ENCODE results near the gene CCR6. TPM values are rescaled to one million over a fixed set of nuclear protein-coding genes. Genes with fewer than 3 reads are reported as not detected.

CCR6 gene
- total RNA-seq, 4 donors from 2014 or later, result 0.98 to 2.4 (median 1.2) TPM

DNA sequence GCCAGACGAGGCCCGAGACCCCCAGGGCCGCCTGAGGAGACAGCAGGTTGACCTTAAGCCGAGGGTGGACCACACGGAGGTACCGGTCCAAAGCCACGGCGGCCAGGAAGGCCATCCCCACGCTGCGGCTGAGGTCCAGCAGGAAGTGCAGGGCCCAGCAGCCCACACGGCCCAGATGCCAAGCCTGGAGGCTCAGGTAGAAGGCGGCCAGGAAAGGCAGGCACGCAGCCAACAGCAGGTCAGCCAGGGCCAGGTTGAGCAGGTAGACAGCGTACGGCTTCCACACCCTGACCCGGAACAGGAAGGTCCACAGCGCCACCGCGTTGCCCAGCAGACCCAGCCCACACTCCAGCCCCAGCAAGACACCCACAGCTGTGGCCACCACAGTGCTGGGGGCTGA is 34.5 kb downstream of the CCR6 start:
- H3K9me3 ChIP-seq, result no peaks in the 10 kb centered on the region
- no peaks in the 10 kb centered on the region for H3K4me1 ChIP-seq
- TF ChIP-seq, protein P1, sequence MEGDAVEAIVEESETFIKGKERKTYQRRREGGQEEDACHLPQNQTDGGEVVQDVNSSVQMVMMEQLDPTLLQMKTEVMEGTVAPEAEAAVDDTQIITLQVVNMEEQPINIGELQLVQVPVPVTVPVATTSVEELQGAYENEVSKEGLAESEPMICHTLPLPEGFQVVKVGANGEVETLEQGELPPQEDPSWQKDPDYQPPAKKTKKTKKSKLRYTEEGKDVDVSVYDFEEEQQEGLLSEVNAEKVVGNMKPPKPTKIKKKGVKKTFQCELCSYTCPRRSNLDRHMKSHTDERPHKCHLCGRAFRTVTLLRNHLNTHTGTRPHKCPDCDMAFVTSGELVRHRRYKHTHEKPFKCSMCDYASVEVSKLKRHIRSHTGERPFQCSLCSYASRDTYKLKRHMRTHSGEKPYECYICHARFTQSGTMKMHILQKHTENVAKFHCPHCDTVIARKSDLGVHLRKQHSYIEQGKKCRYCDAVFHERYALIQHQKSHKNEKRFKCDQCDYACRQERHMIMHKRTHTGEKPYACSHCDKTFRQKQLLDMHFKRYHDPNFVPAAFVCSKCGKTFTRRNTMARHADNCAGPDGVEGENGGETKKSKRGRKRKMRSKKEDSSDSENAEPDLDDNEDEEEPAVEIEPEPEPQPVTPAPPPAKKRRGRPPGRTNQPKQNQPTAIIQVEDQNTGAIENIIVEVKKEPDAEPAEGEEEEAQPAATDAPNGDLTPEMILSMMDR (IDR thresholded peaks at IDR 0.05), result no peak
- TF ChIP-seq EP300 (IDR thresholded peaks at IDR 0.05), result no peak
- no peak for TF ChIP-seq POLR2AphosphoS5 (IDR thresholded peaks at IDR 0.05)
- TF ChIP-seq POLR2A (IDR thresholded peaks at IDR 0.05), result no peak
- no peak overlapping the region for H3K27ac ChIP-seq
- peaks cover 10% of the 10 kb centered on the region for H3K27me3 ChIP-seq
- H3K4me3 ChIP-seq, result no peak overlapping the region
- DNase-seq (ENCODE audit: low spot score in 2 of 2), result no peak
- no peaks in the 10 kb centered on the region for H3K36me3 ChIP-seq
- 90% methylated on average over 4 of the region's 19 CpGs for WGBS

DNA sequence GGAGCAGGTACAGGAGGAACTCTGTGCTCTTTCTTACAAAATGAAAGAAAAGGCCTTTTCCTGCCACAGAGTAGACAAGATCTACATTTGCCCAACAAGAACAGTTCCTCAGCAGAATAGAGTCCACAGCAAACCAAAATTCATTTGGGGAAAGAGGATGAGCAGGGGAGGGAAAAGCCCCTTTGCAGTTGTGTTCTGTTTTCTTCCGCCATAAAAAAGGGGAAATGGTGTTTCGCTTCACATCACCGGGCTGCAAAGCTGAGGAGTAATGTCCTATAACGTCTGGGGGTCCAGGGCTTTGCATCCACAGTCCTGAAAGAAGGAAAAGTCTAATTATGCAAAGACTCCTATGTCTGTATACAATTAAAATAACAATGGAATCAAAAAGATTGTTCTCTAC is 35.0 kb downstream of the CCR6 start, which contains the start of gene GPR31:
GPR31 (minus strand) TSS at position 118 of the 400 bp plus-strand sequence. CDS start 149 bp downstream, outside the sequence.
- no peak for TF ChIP-seq EP300 (IDR thresholded peaks at IDR 0.05)
- TF ChIP-seq POLR2AphosphoS5 (IDR thresholded peaks at IDR 0.05), result no peak
- TF ChIP-seq, protein P1 (IDR thresholded peaks at IDR 0.05), result no peak
- no peak within 1 kb of the TSS for H3K27ac ChIP-seq
- DNase-seq (ENCODE audit: low spot score in 2 of 2), result no peak
- no peaks in the 10 kb centered on the region for H3K9me3 ChIP-seq
- no peaks in the 10 kb centered on the region for H3K4me1 ChIP-seq
- peaks cover 10% of the 10 kb centered on the region for H3K27me3 ChIP-seq
- no peaks in the 10 kb centered on the region for H3K36me3 ChIP-seq
- WGBS, result 73% methylated on average over 4 of the region's 4 CpGs
- no peak within 1 kb of the TSS for H3K4me3 ChIP-seq

DNA sequence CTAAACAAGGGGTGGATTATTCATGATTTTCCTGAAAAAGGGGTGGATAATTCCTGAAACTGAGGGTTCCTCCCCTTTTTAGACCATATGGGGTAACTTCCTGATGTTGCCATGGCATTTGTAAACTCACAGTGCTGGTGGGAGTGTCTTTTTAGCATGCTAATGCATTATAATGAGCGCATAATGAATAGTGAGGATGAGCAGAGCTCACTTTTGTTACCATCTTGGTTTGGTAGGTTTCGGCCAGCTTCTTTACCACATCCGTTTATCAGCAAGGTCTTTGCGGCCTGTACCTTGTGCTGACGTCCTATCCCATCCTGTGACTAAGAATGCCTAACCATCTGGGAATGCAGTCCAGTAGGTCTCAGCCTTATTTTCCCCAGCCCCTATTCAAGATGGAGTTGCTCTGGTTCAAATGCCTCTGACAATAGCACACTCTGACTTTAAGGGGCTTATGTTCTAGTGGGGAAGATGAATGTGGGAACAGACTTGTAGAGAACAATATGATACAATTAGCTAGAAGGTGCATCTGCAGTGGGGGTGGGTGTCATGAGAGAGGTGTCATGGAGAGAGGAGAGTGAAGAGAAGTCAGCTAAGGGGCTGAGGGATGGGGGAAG is 39.1 kb downstream of the CCR6 start:
- WGBS, result 94% methylated on average over 5 of the region's 5 CpGs
- Histone ChIP-seq H3K27me3 (no peaks in the 10 kb centered on the region), H3K4me3 (no peak overlapping the region), H3K4me1 (no peaks in the 10 kb centered on the region), H3K36me3 (no peaks in the 10 kb centered on the region), H3K9me3 (no peaks in the 10 kb centered on the region), H3K27ac (no peak overlapping the region)
- TF ChIP-seq EP300 (IDR thresholded peaks at IDR 0.05) (no peak), POLR2AphosphoS5 (IDR thresholded peaks at IDR 0.05) (no peak), POLR2A (IDR thresholded peaks at IDR 0.05) (no peak)
- TF ChIP-seq, protein P1 (IDR thresholded peaks at IDR 0.05), result no peak
- no peak for DNase-seq (ENCODE audit: low spot score in 2 of 2)

DNA sequence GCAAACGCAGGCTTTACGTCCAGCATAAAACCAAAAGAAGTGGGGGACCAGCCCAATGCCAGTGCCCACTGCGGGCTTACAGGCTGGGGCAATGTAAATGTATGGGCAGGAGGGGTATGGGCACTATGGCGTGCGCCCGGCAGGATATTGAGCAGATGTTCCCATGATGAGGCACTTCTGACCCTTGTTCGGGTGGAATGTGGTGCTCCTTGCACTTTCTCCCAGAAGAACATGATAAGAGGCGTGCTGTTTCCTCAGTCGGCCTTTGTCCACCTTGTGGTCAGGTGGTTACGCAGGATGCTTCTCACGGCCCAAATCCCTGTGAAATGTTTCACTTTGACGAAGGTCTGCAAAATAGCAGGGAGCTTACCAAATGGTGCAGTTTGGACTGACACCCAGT is 39.7 kb downstream of the CCR6 start:
- no peak overlapping the region for H3K4me3 ChIP-seq
- no peak for DNase-seq (ENCODE audit: low spot score in 2 of 2)

DNA sequence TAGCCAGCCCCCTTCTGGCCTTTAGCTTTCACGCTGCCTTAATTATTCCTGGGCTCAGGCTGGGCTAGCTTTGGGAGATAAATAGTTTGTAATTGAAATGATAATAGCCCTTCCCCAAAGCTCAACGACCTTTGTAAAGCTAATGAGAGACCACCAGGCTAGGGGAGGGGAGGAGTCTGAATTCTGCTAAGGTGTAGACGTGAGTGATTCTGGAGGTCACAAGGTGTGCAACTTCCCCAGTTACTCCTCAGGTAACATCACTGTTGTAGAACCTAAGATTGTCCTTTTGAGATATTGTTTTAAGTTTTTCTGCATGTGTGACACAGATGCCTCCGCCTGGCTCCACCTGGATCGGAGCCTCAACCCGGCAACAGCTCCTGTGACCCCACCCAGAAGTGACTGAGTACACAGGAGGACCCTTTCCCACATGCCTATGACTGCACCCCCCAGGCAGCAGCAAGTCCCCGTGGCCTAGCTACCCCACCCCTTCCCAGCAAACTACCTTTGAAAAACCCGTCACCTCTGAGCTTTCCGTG is 40.6 kb downstream of the CCR6 start:
- H3K27me3 ChIP-seq, result no peaks in the 10 kb centered on the region
- DNase-seq (ENCODE audit: low spot score in 2 of 2), result no peak
- WGBS, result 62% methylated on average over 9 of the region's 9 CpGs
- no peak overlapping the region for H3K27ac ChIP-seq
- no peaks in the 10 kb centered on the region for H3K4me1 ChIP-seq
- H3K4me3 ChIP-seq, result no peak overlapping the region
- no peaks in the 10 kb centered on the region for H3K9me3 ChIP-seq
- TF ChIP-seq, protein P1 (IDR thresholded peaks at IDR 0.05), result no peak
- TF ChIP-seq POLR2A (IDR thresholded peaks at IDR 0.05), result no peak
- no peak for TF ChIP-seq POLR2AphosphoS5 (IDR thresholded peaks at IDR 0.05)
- no peak for TF ChIP-seq EP300 (IDR thresholded peaks at IDR 0.05)
- H3K36me3 ChIP-seq, result no peaks in the 10 kb centered on the region

More for the DNA sequence above, 39.7 kb downstream of the CCR6 start:
- TF ChIP-seq, protein P1 (IDR thresholded peaks at IDR 0.05), result no peak
- TF ChIP-seq EP300 (IDR thresholded peaks at IDR 0.05), result no peak
- TF ChIP-seq POLR2A (IDR thresholded peaks at IDR 0.05), result no peak
- no peak for TF ChIP-seq POLR2AphosphoS5 (IDR thresholded peaks at IDR 0.05)
- no peaks in the 10 kb centered on the region for H3K27me3 ChIP-seq
- no peak overlapping the region for H3K27ac ChIP-seq
- no peaks in the 10 kb centered on the region for H3K9me3 ChIP-seq
- H3K36me3 ChIP-seq, result no peaks in the 10 kb centered on the region
- H3K4me1 ChIP-seq, result no peaks in the 10 kb centered on the region
- 81% methylated on average over 12 of the region's 12 CpGs for WGBS
